Fibroblast of pulmonary artery (primary cell): ENCODE data around the gene NEK11.
A peak's percentile ranks its signal among the peaks of the same experiment; 100 is the strongest.

ENCODE experiments used
- DNase-seq: peaks from one replicate; pipeline ENCODE4 v3.0.0-alpha.2; 2010; ENCODE audit warnings: low read depth
- H3K4me3 ChIP-seq: replicated peaks from 2 replicates; pipeline ENCODE4 v1.5.1; 2011; ENCODE audit warnings: low read depth, mild to moderate bottlenecking, control low read depth, low read length, moderate library complexity
- TF ChIP-seq, protein P1 (sequence below): IDR thresholded peaks from 2 replicates; pipeline ENCODE4 v1.5.1; 2011; ENCODE audit warnings: mild to moderate bottlenecking, control low read depth, low read length, inconsistent platforms; ENCODE audit errors: missing control alignments

Gene NEK11

GRCh38 chr3:131218196-131218595 lies 191.5 kb downstream of the NEK11 start:
- no peak for DNase-seq
- no peak overlapping the region for H3K4me3 ChIP-seq
- TF ChIP-seq, protein P1, sequence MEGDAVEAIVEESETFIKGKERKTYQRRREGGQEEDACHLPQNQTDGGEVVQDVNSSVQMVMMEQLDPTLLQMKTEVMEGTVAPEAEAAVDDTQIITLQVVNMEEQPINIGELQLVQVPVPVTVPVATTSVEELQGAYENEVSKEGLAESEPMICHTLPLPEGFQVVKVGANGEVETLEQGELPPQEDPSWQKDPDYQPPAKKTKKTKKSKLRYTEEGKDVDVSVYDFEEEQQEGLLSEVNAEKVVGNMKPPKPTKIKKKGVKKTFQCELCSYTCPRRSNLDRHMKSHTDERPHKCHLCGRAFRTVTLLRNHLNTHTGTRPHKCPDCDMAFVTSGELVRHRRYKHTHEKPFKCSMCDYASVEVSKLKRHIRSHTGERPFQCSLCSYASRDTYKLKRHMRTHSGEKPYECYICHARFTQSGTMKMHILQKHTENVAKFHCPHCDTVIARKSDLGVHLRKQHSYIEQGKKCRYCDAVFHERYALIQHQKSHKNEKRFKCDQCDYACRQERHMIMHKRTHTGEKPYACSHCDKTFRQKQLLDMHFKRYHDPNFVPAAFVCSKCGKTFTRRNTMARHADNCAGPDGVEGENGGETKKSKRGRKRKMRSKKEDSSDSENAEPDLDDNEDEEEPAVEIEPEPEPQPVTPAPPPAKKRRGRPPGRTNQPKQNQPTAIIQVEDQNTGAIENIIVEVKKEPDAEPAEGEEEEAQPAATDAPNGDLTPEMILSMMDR, result no peak

DNA sequence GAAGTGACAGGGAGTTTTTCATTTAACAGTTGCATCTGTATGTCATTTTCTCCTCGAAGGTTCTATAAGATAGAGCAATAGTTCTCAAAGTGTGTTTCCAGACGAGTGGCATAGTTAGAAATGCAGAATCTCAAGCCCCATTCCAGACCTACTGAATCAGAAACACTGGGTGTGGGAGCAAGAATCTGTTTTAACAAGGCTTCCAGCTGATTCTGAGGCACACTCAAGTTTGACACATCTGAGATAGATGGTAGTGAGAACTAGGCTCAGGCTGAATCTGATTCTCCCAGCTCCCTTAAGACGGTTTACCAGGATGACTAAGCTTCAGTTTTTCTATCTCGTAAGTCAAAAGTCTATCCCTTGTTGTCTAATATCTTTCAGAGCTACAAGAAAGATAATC lies 195.1 kb downstream of the NEK11 start:
- no peak overlapping the region for H3K4me3 ChIP-seq
- TF ChIP-seq, protein P1, result no peak

DNA sequence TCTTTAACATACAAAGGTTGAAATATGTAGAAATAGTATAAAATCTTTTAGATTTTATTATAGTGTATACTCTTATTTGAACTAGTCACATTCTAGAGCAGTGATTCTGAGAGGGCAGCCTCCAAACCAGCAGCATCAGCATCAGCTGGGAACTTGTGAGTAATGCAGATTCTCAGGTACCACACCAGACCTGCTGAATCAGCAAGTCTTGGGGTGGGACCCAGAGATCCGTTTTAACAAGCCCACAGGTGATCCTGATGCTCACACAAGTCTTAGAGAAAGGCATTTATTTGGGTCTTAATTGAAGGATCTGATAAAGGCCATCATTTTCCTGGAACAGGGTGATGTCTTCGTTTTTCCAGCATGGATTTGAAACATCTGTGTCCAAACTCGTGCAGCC lies 195.9 kb downstream of the NEK11 start:
- no peak for DNase-seq
- no peak overlapping the region for H3K4me3 ChIP-seq
- TF ChIP-seq, protein P1, result no peak

More for the DNA sequence above, 195.1 kb downstream of the NEK11 start:
- peak; percentile 58 for DNase-seq

DNA sequence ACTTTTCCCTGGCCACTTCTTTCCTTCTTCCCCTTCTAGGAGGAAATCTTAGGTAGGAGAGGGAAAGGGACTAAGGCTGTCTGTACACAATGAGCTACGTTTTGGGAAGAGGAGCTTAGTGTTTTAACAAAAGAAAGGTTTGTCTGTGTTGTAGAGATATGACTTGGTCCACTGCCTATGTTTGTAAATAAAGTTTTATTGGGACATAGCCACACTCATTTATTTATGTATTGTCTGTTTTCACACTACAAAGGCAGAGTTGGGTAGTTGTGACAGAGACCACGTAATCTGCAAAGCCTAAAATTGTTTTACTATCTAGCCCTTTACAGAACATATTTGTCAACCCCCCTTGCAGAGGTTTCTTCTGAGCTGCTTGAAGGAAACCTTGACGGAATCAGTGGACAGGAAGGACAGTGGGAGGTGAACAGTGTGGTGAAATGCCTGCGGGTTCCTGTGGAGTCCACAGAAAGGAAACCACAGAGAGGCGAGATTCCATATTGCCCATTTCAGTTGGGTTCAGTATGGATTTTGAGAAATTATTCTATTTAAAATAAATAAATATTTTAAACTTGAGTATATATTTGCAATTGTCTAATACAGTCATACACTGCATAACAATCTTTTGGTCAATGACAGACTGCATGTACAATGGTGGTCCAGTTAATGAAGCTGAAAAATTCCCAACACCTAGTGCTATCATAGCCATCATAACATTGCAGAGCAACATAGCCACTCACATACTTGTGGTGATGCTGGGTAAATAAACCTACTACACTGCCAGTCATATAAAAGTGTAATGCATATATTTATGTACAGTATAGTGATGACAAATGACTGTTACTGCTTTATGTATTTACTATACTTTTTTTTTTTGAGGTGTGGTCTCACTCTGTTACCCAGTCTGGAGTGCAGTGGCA lies 197.0 kb downstream of the NEK11 start:
- no peak for DNase-seq
- H3K4me3 ChIP-seq, result no peak overlapping the region
- TF ChIP-seq, protein P1, result no peak

- TF ChIP-seq, protein P1, result no peak
- no peak overlapping the region for H3K4me3 ChIP-seq
- DNase-seq, result no peak
These were observed 198.3 kb downstream of the NEK11 start for GRCh38 chr3:131224886-131225550.

DNA sequence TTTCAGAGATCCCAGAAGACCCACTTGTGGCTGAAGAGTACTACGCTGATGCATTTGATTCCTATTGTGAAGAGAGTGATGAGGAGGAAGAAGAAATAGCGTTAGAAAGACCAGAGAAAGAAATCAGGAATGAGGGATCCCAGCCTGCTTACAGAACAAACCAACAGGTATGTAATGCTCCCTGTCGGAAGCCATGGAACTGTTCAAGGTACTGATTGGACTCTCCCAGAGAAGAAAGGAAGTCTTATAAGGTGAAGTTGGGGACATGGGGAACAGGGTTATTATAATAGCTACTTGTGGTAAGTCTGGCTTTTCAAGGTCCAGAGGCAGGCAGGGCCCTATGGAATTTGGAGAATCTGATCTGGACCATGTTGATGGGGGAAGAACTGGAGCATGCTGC lies 201.8 kb downstream of the NEK11 start:
- H3K4me3 ChIP-seq, result no peak overlapping the region
- no peak for DNase-seq
- TF ChIP-seq, protein P1, result no peak
